ENCODE results near the gene KRTAP5-8.
"Not testable (repeated sequence)": the region's sequence is repeated elsewhere in the genome, so short reads cannot be mapped to it uniquely, and the experiment has no call there.

- not testable (repeated sequence) for TF ChIP-seq E2F4 (CRISPR knock-in tag; IDR thresholded peaks at IDR 0.05; ENCODE audit: borderline replicate concordance, low read depth); ZNF138 (CRISPR knock-in tag; conservative IDR thresholded peaks at IDR 0.05); ZNF512 (CRISPR knock-in tag; IDR thresholded peaks at IDR 0.05; ENCODE audit: borderline replicate concordance); TEAD4 (CRISPR knock-in tag; IDR thresholded peaks at IDR 0.05); ETV6 (CRISPR knock-in tag; IDR thresholded peaks at IDR 0.05); SMAD4 (CRISPR knock-in tag; IDR thresholded peaks at IDR 0.05); CTCF (IDR thresholded peaks at IDR 0.05); ATF1 (CRISPR knock-in tag; IDR thresholded peaks at IDR 0.05); E2F1 (CRISPR knock-in tag; IDR thresholded peaks at IDR 0.05)
Measured at GRCh38 chr11:71571101-71571850, 33.5 kb downstream of the KRTAP5-8 start.
